Stimulated activated CD4-positive, alpha-beta T cell treated with anti-CD3 and anti-CD28 coated beads, Interleukin-15, amount 100 ng/mL, for 24 hours (primary cell): ENCODE results near the gene GIT1.

Experiments
- DNase-seq: peaks from one replicate; pipeline ENCODE4 v3.0.0-alpha.2; 2020

Gene GIT1

GRCh38 chr17:29589524-29590410 is at the start of gene GIT1:
Gene GIT1 (minus strand): TSS chr17:29589648. CDS start chr17:29589378, 270 bp downstream.
- peak; percentile 89 for DNase-seq

GRCh38 chr17:29633886-29634285 is 44.4 kb upstream of the GIT1 start:
- DNase-seq: no peak

- DNase-seq: no peak
Measured at GRCh38 chr17:29630630-29631193, 41.3 kb upstream of the GIT1 start.

GRCh38 chr17:29629839-29630238 is 40.4 kb upstream of the GIT1 start:
- DNase-seq: no peak

GRCh38 chr17:29628644-29629043 is 39.2 kb upstream of the GIT1 start:
- no peak for DNase-seq

- no peak for DNase-seq
Measured at GRCh38 chr17:29627951-29628350, 38.5 kb upstream of the GIT1 start.

GRCh38 chr17:29625037-29625750 is 35.7 kb upstream of the GIT1 start:
- DNase-seq: no peak

- peak; percentile 38 for DNase-seq
Measured at GRCh38 chr17:29624586-29624985, 35.1 kb upstream of the GIT1 start.

- DNase-seq: no peak
Measured at GRCh38 chr17:29623283-29623647, 33.8 kb upstream of the GIT1 start.

- DNase-seq: peak; percentile 77
Measured at GRCh38 chr17:29622337-29623282, 33.2 kb upstream of the GIT1 start, which contains the start of gene CORO6. Gene CORO6 (minus strand): TSS chr17:29622912. CDS start chr17:29621421, 1,491 bp downstream.

GRCh38 chr17:29621751-29622194 is 32.3 kb upstream of the GIT1 start:
- no peak for DNase-seq

GRCh38 chr17:29620779-29621500 is 31.5 kb upstream of the GIT1 start:
- DNase-seq: no peak

GRCh38 chr17:29620271-29620670 is 30.8 kb upstream of the GIT1 start:
- no peak for DNase-seq

- DNase-seq: peak; percentile 34
Measured at GRCh38 chr17:29619251-29619650, 29.8 kb upstream of the GIT1 start.

- no peak for DNase-seq
Measured at GRCh38 chr17:29618272-29619065, 29.0 kb upstream of the GIT1 start.

- DNase-seq: peak; percentile 92
Measured at GRCh38 chr17:29617481-29618271, 28.2 kb upstream of the GIT1 start.

GRCh38 chr17:29617125-29617480 is 27.7 kb upstream of the GIT1 start:
- DNase-seq: peak; percentile 97

- peak; percentile 30 for DNase-seq
Measured at GRCh38 chr17:29616300-29617048, 27.0 kb upstream of the GIT1 start.
